ENCODE data around the gene BAZ2B. TPM values are rescaled to one million over a fixed set of nuclear protein-coding genes. Genes with fewer than 3 reads are reported as not detected.

Gene BAZ2B
- total RNA-seq, 1 experiment from 2014 or later: 33.0 TPM

GRCh38 chr2:159592441-159592840, 23.9 kb downstream of the BAZ2B start (continued):
- no peak for TF ChIP-seq PREB (CRISPR knock-in tag; IDR thresholded peaks at IDR 0.05; ENCODE audit: borderline replicate concordance)
- TF ChIP-seq, protein P1, sequence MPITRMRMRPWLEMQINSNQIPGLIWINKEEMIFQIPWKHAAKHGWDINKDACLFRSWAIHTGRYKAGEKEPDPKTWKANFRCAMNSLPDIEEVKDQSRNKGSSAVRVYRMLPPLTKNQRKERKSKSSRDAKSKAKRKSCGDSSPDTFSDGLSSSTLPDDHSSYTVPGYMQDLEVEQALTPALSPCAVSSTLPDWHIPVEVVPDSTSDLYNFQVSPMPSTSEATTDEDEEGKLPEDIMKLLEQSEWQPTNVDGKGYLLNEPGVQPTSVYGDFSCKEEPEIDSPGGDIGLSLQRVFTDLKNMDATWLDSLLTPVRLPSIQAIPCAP (CRISPR knock-in tag; IDR thresholded peaks at IDR 0.05): no peak
- no peak for TF ChIP-seq ZNF219 (CRISPR knock-in tag; IDR thresholded peaks at IDR 0.05; ENCODE audit: borderline replicate concordance)
- no peak for TF ChIP-seq GRHL2 (CRISPR knock-in tag; IDR thresholded peaks at IDR 0.05; ENCODE audit: insufficient replicate concordance, severe bottlenecking)
- no peak for TF ChIP-seq RORB (CRISPR knock-in tag; IDR thresholded peaks at IDR 0.05)
- TF ChIP-seq ZNF532 (CRISPR knock-in tag; IDR thresholded peaks at IDR 0.05; ENCODE audit: borderline replicate concordance): no peak

DNA sequence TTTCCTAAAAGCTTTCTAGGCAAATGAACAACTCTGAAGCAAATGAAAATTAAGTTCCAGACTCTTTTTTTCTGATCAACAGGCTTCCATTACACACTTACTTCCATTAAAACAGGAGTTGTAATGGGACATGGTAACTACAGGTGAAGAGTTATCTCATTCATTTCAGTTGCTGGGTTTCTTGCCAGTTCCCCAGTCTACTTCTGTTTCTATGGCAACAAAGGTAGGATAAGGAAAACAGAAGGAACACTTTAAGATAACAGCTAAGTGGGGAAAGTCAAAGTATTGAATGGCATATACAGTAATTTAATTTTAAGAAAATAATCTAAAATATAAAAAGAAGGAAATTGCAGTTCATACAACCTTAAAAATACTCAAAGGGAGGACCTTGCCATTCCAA, 25.1 kb downstream of the BAZ2B start:
- POLR2A ChIA-PET: no interaction called here
- TF ChIP-seq, protein P2, sequence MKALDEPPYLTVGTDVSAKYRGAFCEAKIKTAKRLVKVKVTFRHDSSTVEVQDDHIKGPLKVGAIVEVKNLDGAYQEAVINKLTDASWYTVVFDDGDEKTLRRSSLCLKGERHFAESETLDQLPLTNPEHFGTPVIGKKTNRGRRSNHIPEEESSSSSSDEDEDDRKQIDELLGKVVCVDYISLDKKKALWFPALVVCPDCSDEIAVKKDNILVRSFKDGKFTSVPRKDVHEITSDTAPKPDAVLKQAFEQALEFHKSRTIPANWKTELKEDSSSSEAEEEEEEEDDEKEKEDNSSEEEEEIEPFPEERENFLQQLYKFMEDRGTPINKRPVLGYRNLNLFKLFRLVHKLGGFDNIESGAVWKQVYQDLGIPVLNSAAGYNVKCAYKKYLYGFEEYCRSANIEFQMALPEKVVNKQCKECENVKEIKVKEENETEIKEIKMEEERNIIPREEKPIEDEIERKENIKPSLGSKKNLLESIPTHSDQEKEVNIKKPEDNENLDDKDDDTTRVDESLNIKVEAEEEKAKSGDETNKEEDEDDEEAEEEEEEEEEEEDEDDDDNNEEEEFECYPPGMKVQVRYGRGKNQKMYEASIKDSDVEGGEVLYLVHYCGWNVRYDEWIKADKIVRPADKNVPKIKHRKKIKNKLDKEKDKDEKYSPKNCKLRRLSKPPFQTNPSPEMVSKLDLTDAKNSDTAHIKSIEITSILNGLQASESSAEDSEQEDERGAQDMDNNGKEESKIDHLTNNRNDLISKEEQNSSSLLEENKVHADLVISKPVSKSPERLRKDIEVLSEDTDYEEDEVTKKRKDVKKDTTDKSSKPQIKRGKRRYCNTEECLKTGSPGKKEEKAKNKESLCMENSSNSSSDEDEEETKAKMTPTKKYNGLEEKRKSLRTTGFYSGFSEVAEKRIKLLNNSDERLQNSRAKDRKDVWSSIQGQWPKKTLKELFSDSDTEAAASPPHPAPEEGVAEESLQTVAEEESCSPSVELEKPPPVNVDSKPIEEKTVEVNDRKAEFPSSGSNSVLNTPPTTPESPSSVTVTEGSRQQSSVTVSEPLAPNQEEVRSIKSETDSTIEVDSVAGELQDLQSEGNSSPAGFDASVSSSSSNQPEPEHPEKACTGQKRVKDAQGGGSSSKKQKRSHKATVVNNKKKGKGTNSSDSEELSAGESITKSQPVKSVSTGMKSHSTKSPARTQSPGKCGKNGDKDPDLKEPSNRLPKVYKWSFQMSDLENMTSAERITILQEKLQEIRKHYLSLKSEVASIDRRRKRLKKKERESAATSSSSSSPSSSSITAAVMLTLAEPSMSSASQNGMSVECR (CRISPR knock-in tag; IDR thresholded peaks at IDR 0.05; ENCODE audit: borderline replicate concordance): no peak
- TF ChIP-seq ZNF281 (CRISPR knock-in tag; IDR thresholded peaks at IDR 0.05) (no peak), ETV6 (CRISPR knock-in tag; IDR thresholded peaks at IDR 0.05) (no peak), PREB (CRISPR knock-in tag; IDR thresholded peaks at IDR 0.05; ENCODE audit: borderline replicate concordance) (no peak), ZNF121 (CRISPR knock-in tag; IDR thresholded peaks at IDR 0.05) (no peak), ESRRA (CRISPR knock-in tag; IDR thresholded peaks at IDR 0.05; ENCODE audit: borderline replicate concordance) (no peak), CBFB (CRISPR knock-in tag; IDR thresholded peaks at IDR 0.05; ENCODE audit: low read depth) (no peak), GABPB1 (CRISPR knock-in tag; IDR thresholded peaks at IDR 0.05) (no peak)
- TF ChIP-seq, protein P3, sequence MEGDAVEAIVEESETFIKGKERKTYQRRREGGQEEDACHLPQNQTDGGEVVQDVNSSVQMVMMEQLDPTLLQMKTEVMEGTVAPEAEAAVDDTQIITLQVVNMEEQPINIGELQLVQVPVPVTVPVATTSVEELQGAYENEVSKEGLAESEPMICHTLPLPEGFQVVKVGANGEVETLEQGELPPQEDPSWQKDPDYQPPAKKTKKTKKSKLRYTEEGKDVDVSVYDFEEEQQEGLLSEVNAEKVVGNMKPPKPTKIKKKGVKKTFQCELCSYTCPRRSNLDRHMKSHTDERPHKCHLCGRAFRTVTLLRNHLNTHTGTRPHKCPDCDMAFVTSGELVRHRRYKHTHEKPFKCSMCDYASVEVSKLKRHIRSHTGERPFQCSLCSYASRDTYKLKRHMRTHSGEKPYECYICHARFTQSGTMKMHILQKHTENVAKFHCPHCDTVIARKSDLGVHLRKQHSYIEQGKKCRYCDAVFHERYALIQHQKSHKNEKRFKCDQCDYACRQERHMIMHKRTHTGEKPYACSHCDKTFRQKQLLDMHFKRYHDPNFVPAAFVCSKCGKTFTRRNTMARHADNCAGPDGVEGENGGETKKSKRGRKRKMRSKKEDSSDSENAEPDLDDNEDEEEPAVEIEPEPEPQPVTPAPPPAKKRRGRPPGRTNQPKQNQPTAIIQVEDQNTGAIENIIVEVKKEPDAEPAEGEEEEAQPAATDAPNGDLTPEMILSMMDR (IDR thresholded peaks at IDR 0.05): no peak
- TF ChIP-seq, protein P4, sequence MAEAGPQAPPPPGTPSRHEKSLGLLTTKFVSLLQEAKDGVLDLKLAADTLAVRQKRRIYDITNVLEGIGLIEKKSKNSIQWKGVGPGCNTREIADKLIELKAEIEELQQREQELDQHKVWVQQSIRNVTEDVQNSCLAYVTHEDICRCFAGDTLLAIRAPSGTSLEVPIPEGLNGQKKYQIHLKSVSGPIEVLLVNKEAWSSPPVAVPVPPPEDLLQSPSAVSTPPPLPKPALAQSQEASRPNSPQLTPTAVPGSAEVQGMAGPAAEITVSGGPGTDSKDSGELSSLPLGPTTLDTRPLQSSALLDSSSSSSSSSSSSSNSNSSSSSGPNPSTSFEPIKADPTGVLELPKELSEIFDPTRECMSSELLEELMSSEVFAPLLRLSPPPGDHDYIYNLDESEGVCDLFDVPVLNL (CRISPR knock-in tag; IDR thresholded peaks at IDR 0.05; ENCODE audit: borderline replicate concordance, low read depth): no peak
- TF ChIP-seq, protein P5, sequence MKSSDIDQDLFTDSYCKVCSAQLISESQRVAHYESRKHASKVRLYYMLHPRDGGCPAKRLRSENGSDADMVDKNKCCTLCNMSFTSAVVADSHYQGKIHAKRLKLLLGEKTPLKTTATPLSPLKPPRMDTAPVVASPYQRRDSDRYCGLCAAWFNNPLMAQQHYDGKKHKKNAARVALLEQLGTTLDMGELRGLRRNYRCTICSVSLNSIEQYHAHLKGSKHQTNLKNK (CRISPR knock-in tag; IDR thresholded peaks at IDR 0.05): no peak
- Mint-ChIP-seq H3K4me3 (no peak overlapping the region), H3K27me3 (ENCODE audit: low read depth) (no peaks in the 10 kb centered on the region), H3K4me1 (peaks cover 6% of the 10 kb centered on the region; the same call in 1 of the 2 replicates), H3K9me3 (no peaks in the 10 kb centered on the region), H3K36me3 (no peaks in the 10 kb centered on the region), H3K27ac (no peak overlapping the region)
- DNase-seq (ENCODE audit: low spot score) (no peak), ATAC-seq (no peak)
- CTCF ChIA-PET: no interaction called here

All from WTC11 (cell line).